HEK293 (cell line): ENCODE data around the gene SCYGR3.

ENCODE experiments used
- CTCF ChIA-PET: fragments of 350-600 bp; formaldehyde crosslinking; extraction: SDS; loops from one replicate; lab custom pipeline; 2021; ENCODE audit warnings: antibody characterized with exemption; lab: Yijun Ruan, JAX
- POLR2A ChIA-PET: fragments of 300-600 bp; formaldehyde crosslinking; extraction: SDS; loops from one replicate; lab custom pipeline; 2020; ENCODE audit warnings: antibody characterized with exemption, inconsistent platforms; lab: Yijun Ruan, JAX
- H3K27ac ChIP-seq: fragments of 200-500 bp; sonication (Bioruptor generic); 2 replicates; pipeline ENCODE4 v1.5.1; 2014; ENCODE audit warnings: low read depth, low read length, control low read depth, inconsistent platforms; ENCODE audit errors: extremely low read depth
- H3K36me3 ChIP-seq, 2 experiments: fragments of 200-500 bp in 1 of 2; sonication (Bioruptor generic) in 1 of 2; 1 replicate in 1 of 2; 2 replicates in 1 of 2; pipeline ENCODE4 v1.5.1; 2014 to 2017; ENCODE audit warnings: inconsistent platforms in 2 of 2, low read length in 2 of 2; ENCODE audit not compliant: control insufficient read depth in 2 of 2, insufficient read depth in 1 of 2
- H3K4me1 ChIP-seq: fragments of 200-500 bp; sonication (Bioruptor generic); 2 replicates; pipeline ENCODE4 v1.5.1; 2014; ENCODE audit warnings: mild to moderate bottlenecking, low read length, inconsistent platforms; ENCODE audit not compliant: control insufficient read depth, insufficient read depth
- H3K4me3 ChIP-seq: 2 replicates; pipeline ENCODE4 v1.5.1; 2011; ENCODE audit warnings: low read depth, mild to moderate bottlenecking, control low read depth, low read length, moderate library complexity
- H3K9me3 ChIP-seq: fragments of 200-500 bp; sonication (Bioruptor generic); 2 replicates; pipeline ENCODE4 v1.5.1; 2014; ENCODE audit warnings: low read depth, low read length, inconsistent platforms; ENCODE audit not compliant: control insufficient read depth, insufficient read depth
- GLIS2 ChIP-seq: fragments of 450-650 bp; formaldehyde crosslinking; IDR thresholded peaks from 2 replicates; pipeline ENCODE4 v1.5.1; 2016; ENCODE audit warnings: missing biosample characterization, missing genetic modification characterization
- KLF8 ChIP-seq: fragments of 450-650 bp; formaldehyde crosslinking; IDR thresholded peaks from 2 replicates; pipeline ENCODE4 v1.5.1; 2016; ENCODE audit warnings: missing biosample characterization, missing genetic modification characterization
- ZBTB17 ChIP-seq: fragments of 450-650 bp; formaldehyde crosslinking; IDR thresholded peaks from 2 replicates; pipeline ENCODE4 v1.5.1; 2016; ENCODE audit warnings: missing biosample characterization, missing genetic modification characterization
- ZBTB48 ChIP-seq: fragments of 450-650 bp; formaldehyde crosslinking; IDR thresholded peaks from 2 replicates; pipeline ENCODE4 v1.5.1; 2016; ENCODE audit warnings: missing biosample characterization, missing genetic modification characterization
- ZNF114 ChIP-seq: fragments of 450-650 bp; formaldehyde crosslinking; IDR thresholded peaks from 2 replicates; pipeline ENCODE4 v1.5.0; 2017; ENCODE audit warnings: missing biosample characterization, missing genetic modification characterization
- ZNF16 ChIP-seq: fragments of 450-650 bp; formaldehyde crosslinking; IDR thresholded peaks from 2 replicates; pipeline ENCODE4 v1.5.1; 2016; ENCODE audit warnings: low read depth, missing biosample characterization, missing genetic modification characterization
- ZNF175 ChIP-seq: fragments of 450-650 bp; formaldehyde crosslinking; IDR thresholded peaks from 2 replicates; pipeline ENCODE4 v1.5.1; 2016; ENCODE audit warnings: missing biosample characterization, missing genetic modification characterization
- ZNF19 ChIP-seq: fragments of 450-650 bp; formaldehyde crosslinking; IDR thresholded peaks from 2 replicates; pipeline ENCODE4; 2016; ENCODE audit warnings: missing biosample characterization, missing genetic modification characterization, low read depth
- ZNF211 ChIP-seq: fragments of 450-650 bp; formaldehyde crosslinking; IDR thresholded peaks from 2 replicates; pipeline ENCODE4 v1.5.1; 2016; ENCODE audit warnings: low read depth, missing biosample characterization, missing genetic modification characterization
- ZNF239 ChIP-seq: fragments of 450-650 bp; formaldehyde crosslinking; IDR thresholded peaks from 2 replicates; pipeline ENCODE4 v1.5.1; 2016; ENCODE audit warnings: missing biosample characterization, missing genetic modification characterization
- ZNF274 ChIP-seq, 2 experiments: fragments of 200-500 bp in 1 of 2; fragments of 450-650 bp in 1 of 2; sonication (Bioruptor generic) in 1 of 2; formaldehyde crosslinking in 1 of 2; IDR thresholded peaks; 2 replicates each; pipeline versions ENCODE4 v1.5.1 to v1.6.1; 2014 to 2016; ENCODE audit warnings: borderline replicate concordance in 1 of 2, inconsistent platforms in 1 of 2, low read length in 1 of 2, missing biosample characterization in 1 of 2, missing genetic modification characterization in 1 of 2
- ZNF292 ChIP-seq: fragments of 450-650 bp; formaldehyde crosslinking; IDR thresholded peaks from 2 replicates; pipeline ENCODE4 v1.5.1; 2016; ENCODE audit warnings: low read depth, missing biosample characterization, missing genetic modification characterization, borderline replicate concordance
- ZNF302 ChIP-seq: fragments of 450-650 bp; formaldehyde crosslinking; IDR thresholded peaks from 2 replicates; pipeline ENCODE4 v1.5.1; 2016; ENCODE audit warnings: missing biosample characterization, missing genetic modification characterization, low read depth
- ZNF423 ChIP-seq: fragments of 450-650 bp; formaldehyde crosslinking; IDR thresholded peaks from 2 replicates; pipeline ENCODE4 v1.5.1; 2016; ENCODE audit warnings: missing biosample characterization, missing genetic modification characterization
- ZNF529 ChIP-seq: fragments of 450-650 bp; formaldehyde crosslinking; IDR thresholded peaks from 2 replicates; pipeline ENCODE4 v1.5.1; 2017; ENCODE audit warnings: missing genetic modification characterization, missing biosample characterization; ENCODE audit not compliant: insufficient replicate concordance
- ZNF555 ChIP-seq: fragments of 450-650 bp; formaldehyde crosslinking; conservative IDR thresholded peaks from 2 replicates; pipeline ENCODE4 v1.5.1; 2017; ENCODE audit warnings: missing biosample characterization, mild to moderate bottlenecking, missing genetic modification characterization, inconsistent platforms
- ZNF585B ChIP-seq: fragments of 450-650 bp; formaldehyde crosslinking; IDR thresholded peaks from 2 replicates; pipeline ENCODE4 v1.5.1; 2016; ENCODE audit warnings: missing biosample characterization, missing genetic modification characterization
- ZNF623 ChIP-seq: fragments of 450-650 bp; formaldehyde crosslinking; IDR thresholded peaks from 2 replicates; pipeline ENCODE4 v1.5.1; 2016; ENCODE audit warnings: missing biosample characterization, missing genetic modification characterization
- ZNF624 ChIP-seq: fragments of 450-650 bp; formaldehyde crosslinking; IDR thresholded peaks from 2 replicates; pipeline ENCODE4 v1.5.1; 2017; ENCODE audit warnings: missing biosample characterization, missing genetic modification characterization
- ZNF654 ChIP-seq: fragments of 450-650 bp; formaldehyde crosslinking; IDR thresholded peaks from 2 replicates; pipeline ENCODE4 v1.5.1; 2016; ENCODE audit warnings: low read depth, missing biosample characterization, missing genetic modification characterization
- ZNF747 ChIP-seq: fragments of 450-650 bp; formaldehyde crosslinking; IDR thresholded peaks from 2 replicates; pipeline ENCODE4 v1.5.1; 2016; ENCODE audit warnings: missing biosample characterization, missing genetic modification characterization
- ZNF837 ChIP-seq: fragments of 450-650 bp; formaldehyde crosslinking; IDR thresholded peaks from 2 replicates; pipeline ENCODE4 v1.5.1; 2016; ENCODE audit warnings: missing biosample characterization, missing genetic modification characterization
- ZSCAN30 ChIP-seq: fragments of 450-650 bp; IDR thresholded peaks from 2 replicates; pipeline ENCODE4 v1.5.1; 2018; ENCODE audit warnings: missing biosample characterization, mild to moderate bottlenecking, missing genetic modification characterization, moderate library complexity
- TF ChIP-seq, protein P1 (sequence below): fragments of 450-650 bp; formaldehyde crosslinking; IDR thresholded peaks from 2 replicates; pipeline ENCODE4 v1.5.1; 2017; ENCODE audit warnings: missing biosample characterization, missing genetic modification characterization
- TF ChIP-seq, protein P2 (sequence below): fragments of 450-650 bp; formaldehyde crosslinking; IDR thresholded peaks from 2 replicates; pipeline ENCODE4 v1.5.1; 2016; ENCODE audit warnings: missing biosample characterization, missing genetic modification characterization
- TF ChIP-seq, protein P3 (sequence below): fragments of 450-650 bp; formaldehyde crosslinking; IDR thresholded peaks from 2 replicates; pipeline ENCODE4 v1.5.1; 2016; ENCODE audit warnings: missing biosample characterization, missing genetic modification characterization
- TF ChIP-seq, protein P4 (sequence below): fragments of 450-650 bp; formaldehyde crosslinking; optimal IDR thresholded peaks from 2 replicates; pipeline ENCODE3; 2016; ENCODE audit warnings: missing biosample characterization, mild to moderate bottlenecking, missing genetic modification characterization

Gene SCYGR3

DNA sequence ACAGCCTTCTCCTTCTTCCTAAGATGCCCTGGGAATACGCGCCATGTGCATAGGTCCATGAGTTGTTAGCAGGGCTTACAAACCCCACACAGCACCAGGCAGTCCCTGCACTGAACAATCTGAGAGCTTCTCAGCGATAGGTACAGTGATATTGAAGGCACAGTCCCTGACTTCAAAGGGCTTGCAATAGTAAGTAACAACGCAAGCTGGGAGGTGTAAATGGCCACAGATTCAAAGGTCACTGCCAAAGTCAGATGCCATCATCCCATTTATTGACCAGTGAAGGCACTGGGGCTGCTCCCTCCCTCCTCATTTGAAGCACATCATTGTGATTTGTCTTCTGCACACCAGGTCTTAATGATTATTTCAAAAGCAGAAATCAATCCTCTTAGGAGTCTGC, 541 bp upstream of the SCYGR3 start:
- ChIA-PET POLR2A (no interaction called here), CTCF (no interaction called here)
- H3K9me3 ChIP-seq: no peaks in the 10 kb centered on the region
- H3K4me3 ChIP-seq: no peak overlapping the region
- no peak overlapping the region for H3K27ac ChIP-seq
- 0 out of 2 replicates have a peak, but pooled peaks cover 3% of the 10 kb centered on the region for H3K4me1 ChIP-seq
- no peaks in the 10 kb centered on the region for H3K36me3 ChIP-seq
- TF ChIP-seq ZNF747 (tag by site-specific recombination): no peak
- TF ChIP-seq KLF8: no peak
- no peak for TF ChIP-seq ZNF423 (tag by site-specific recombination)
- TF ChIP-seq GLIS2: no peak
- TF ChIP-seq ZNF624 (tag by site-specific recombination): no peak
- TF ChIP-seq ZSCAN30 (tag by site-specific recombination): no peak
- no peak for TF ChIP-seq ZNF239 (tag by site-specific recombination)
- TF ChIP-seq, protein P1, sequence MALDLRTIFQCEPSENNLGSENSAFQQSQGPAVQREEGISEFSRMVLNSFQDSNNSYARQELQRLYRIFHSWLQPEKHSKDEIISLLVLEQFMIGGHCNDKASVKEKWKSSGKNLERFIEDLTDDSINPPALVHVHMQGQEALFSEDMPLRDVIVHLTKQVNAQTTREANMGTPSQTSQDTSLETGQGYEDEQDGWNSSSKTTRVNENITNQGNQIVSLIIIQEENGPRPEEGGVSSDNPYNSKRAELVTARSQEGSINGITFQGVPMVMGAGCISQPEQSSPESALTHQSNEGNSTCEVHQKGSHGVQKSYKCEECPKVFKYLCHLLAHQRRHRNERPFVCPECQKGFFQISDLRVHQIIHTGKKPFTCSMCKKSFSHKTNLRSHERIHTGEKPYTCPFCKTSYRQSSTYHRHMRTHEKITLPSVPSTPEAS (tag by site-specific recombination): no peak
- TF ChIP-seq, protein P2, sequence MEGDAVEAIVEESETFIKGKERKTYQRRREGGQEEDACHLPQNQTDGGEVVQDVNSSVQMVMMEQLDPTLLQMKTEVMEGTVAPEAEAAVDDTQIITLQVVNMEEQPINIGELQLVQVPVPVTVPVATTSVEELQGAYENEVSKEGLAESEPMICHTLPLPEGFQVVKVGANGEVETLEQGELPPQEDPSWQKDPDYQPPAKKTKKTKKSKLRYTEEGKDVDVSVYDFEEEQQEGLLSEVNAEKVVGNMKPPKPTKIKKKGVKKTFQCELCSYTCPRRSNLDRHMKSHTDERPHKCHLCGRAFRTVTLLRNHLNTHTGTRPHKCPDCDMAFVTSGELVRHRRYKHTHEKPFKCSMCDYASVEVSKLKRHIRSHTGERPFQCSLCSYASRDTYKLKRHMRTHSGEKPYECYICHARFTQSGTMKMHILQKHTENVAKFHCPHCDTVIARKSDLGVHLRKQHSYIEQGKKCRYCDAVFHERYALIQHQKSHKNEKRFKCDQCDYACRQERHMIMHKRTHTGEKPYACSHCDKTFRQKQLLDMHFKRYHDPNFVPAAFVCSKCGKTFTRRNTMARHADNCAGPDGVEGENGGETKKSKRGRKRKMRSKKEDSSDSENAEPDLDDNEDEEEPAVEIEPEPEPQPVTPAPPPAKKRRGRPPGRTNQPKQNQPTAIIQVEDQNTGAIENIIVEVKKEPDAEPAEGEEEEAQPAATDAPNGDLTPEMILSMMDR (tag by site-specific recombination): no peak
- no peak for TF ChIP-seq ZNF555 (tag by site-specific recombination)
- no peak for TF ChIP-seq ZNF529 (tag by site-specific recombination)
- TF ChIP-seq ZNF654 (tag by site-specific recombination): no peak
- TF ChIP-seq ZNF114 (tag by site-specific recombination): no peak

DNA sequence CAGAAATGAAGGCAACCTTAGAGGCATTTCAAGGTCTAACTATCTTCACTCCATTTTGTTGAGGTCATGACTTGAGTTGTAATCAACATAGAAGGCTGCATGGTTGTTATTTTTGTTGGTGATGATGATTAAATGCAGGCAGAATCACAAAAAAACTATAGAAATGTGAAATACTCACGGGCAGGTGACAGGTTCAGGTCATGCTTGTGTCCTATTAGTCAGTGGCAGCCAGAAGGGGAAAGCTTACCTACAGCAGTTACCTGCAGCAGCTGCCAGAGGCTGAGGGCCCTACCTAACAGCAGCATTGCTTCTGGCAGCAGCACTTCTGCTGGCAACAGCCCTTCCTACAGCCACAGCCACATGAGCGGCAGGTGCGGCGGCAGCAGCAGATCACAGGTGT, 394 bp downstream of the SCYGR3 start:
- no peaks in the 10 kb centered on the region for H3K9me3 ChIP-seq
- H3K4me3 ChIP-seq: no peak overlapping the region
- no peaks in the 10 kb centered on the region for H3K36me3 ChIP-seq
- ChIA-PET CTCF (no interaction called here), POLR2A (no interaction called here)
- H3K4me1 ChIP-seq: 0 out of 2 replicates have a peak, but pooled peaks cover 3% of the 10 kb centered on the region
- H3K27ac ChIP-seq: no peak overlapping the region
- TF ChIP-seq ZNF16 (tag by site-specific recombination) (no peak), ZNF585B (no peak), ZNF623 (tag by site-specific recombination) (no peak)
- TF ChIP-seq, protein P3, sequence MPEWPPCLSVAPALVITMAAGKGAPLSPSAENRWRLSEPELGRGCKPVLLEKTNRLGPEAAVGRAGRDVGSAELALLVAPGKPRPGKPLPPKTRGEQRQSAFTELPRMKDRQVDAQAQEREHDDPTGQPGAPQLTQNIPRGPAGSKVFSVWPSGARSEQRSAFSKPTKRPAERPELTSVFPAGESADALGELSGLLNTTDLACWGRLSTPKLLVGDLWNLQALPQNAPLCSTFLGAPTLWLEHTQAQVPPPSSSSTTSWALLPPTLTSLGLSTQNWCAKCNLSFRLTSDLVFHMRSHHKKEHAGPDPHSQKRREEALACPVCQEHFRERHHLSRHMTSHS (tag by site-specific recombination): no peak

DNA sequence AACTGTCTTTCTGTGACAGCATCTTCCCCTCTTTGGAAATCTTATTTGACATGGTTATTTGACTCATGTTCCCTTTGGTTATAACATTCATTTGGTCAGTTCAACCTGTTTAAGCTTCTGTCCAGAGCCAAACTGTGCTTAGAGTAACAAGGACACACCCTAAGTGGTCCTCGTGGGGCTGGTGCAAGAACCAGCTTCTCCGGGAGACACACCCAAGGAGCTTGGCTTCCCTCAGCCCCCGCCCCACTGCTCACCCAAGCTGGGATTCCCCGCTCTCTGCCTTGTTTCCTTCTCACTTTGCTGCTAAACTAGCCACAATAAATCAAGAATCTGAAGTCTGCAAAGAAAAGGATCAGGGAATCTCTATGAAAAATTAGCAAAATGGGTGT, 1.4 kb downstream of the SCYGR3 start:
- H3K9me3 ChIP-seq: no peaks in the 10 kb centered on the region
- no peak overlapping the region for H3K27ac ChIP-seq
- no peak for TF ChIP-seq ZNF292 (tag by site-specific recombination)
- TF ChIP-seq, protein P4, sequence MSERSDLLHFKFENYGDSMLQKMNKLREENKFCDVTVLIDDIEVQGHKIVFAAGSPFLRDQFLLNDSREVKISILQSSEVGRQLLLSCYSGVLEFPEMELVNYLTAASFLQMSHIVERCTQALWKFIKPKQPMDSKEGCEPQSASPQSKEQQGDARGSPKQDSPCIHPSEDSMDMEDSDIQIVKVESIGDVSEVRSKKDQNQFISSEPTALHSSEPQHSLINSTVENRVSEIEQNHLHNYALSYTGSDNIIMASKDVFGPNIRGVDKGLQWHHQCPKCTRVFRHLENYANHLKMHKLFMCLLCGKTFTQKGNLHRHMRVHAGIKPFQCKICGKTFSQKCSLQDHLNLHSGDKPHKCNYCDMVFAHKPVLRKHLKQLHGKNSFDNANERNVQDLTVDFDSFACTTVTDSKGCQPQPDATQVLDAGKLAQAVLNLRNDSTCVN (tag by site-specific recombination): no peak
- no peak for TF ChIP-seq ZNF19
- TF ChIP-seq ZNF211: no peak
- no peak for TF ChIP-seq ZNF302 (tag by site-specific recombination)
- no peak for TF ChIP-seq ZNF274 (IDR thresholded peaks at IDR 0.05; ENCODE audit: low read length)
- TF ChIP-seq ZNF274 (tag by site-specific recombination; IDR thresholded peaks at IDR 0.05; ENCODE audit: borderline replicate concordance): no peak
- TF ChIP-seq ZNF239 (tag by site-specific recombination): no peak
- no peak for TF ChIP-seq ZNF837
- no peak for TF ChIP-seq ZNF175 (tag by site-specific recombination)
- TF ChIP-seq ZBTB17: no peak
- TF ChIP-seq ZBTB48: no peak
- H3K4me3 ChIP-seq: no peak overlapping the region
- POLR2A ChIA-PET: no interaction called here
- no peaks in the 10 kb centered on the region for H3K36me3 ChIP-seq
- H3K4me1 ChIP-seq: 0 out of 2 replicates have a peak, but pooled peaks cover 3% of the 10 kb centered on the region
- CTCF ChIA-PET: no interaction called here
